ENCODE measurements around the gene SLITRK5. TPM values are rescaled to one million over a fixed set of nuclear protein-coding genes. Genes with fewer than 3 reads are reported as not detected.

Gene SLITRK5, protein sequence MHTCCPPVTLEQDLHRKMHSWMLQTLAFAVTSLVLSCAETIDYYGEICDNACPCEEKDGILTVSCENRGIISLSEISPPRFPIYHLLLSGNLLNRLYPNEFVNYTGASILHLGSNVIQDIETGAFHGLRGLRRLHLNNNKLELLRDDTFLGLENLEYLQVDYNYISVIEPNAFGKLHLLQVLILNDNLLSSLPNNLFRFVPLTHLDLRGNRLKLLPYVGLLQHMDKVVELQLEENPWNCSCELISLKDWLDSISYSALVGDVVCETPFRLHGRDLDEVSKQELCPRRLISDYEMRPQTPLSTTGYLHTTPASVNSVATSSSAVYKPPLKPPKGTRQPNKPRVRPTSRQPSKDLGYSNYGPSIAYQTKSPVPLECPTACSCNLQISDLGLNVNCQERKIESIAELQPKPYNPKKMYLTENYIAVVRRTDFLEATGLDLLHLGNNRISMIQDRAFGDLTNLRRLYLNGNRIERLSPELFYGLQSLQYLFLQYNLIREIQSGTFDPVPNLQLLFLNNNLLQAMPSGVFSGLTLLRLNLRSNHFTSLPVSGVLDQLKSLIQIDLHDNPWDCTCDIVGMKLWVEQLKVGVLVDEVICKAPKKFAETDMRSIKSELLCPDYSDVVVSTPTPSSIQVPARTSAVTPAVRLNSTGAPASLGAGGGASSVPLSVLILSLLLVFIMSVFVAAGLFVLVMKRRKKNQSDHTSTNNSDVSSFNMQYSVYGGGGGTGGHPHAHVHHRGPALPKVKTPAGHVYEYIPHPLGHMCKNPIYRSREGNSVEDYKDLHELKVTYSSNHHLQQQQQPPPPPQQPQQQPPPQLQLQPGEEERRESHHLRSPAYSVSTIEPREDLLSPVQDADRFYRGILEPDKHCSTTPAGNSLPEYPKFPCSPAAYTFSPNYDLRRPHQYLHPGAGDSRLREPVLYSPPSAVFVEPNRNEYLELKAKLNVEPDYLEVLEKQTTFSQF
- 0.02 TPM for polyA plus RNA-seq (2012; ENCODE audit: missing spikeins)

DNA sequence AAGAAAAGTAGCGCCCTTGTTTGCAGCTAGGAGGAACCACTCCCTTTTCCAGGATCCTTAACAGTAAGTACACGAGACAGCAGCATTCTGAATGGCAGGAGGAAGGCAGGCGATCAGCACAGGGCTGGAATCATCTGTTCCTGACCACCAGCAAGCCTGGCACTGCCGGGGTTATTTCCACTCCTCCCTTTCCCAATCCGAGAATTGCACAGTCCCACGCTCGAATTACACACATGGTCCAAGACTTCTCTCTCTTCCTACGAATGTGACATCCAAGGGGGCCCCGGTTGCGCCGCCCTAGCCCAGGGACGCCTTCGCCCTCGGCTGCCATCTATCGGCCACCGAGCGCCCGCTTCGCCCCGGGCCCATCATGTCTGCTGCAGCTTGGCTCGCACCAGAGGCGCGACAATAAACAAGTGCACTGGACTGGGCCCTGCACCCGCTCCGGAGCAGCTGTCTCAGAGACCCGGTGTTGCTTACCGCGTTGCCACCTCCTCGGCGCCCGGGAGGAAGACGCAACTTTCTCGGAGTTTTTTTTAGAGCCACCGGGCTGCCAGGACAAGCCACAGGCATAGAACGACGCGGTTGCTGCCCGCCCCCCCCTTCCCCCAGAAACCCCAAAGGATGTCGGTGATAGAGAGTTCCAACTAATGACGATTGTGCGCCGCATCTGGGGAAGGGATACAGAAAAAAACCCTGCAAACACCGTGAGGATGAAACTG lies at the start of gene SLITRK5:
Gene SLITRK5, plus strand, starts transcription at position 341 of the 722 bp plus-strand sequence. CDS start 4,018 bp downstream, outside the sequence.
- TF ChIP-seq POLR2A (IDR thresholded peaks at IDR 0.05; ENCODE audit: low read depth, low read length) (no peak), POLR2AphosphoS5 (IDR thresholded peaks at IDR 0.05; ENCODE audit: low read depth, low read length) (no peak), TAF1 (IDR thresholded peaks at IDR 0.05; ENCODE audit: borderline replicate concordance, low read depth, low read length) (no peak)
- no peak for FAIRE-seq
- DNase-seq (ENCODE audit: insufficient read length): no peak

DNA sequence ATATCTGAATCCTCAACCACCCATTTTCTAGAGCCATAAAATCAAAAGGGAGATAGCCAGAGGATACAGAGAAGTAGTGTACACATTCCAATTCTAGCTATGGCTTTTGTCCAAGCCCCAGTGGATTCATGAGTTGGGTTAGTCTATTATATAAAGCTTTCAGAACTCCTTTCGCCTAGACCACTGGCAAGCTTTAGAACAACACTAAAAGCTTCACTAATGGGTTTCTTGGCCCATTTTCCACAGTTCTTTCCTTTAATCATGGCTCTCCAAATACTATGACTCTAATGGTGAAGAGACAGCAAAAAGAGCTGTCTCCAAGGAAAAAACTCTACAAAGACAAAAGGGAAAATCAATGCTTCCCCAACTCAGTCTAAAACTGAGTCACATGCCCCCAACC lies 48.2 kb upstream of the SLITRK5 start:
- TF ChIP-seq TAF1 (IDR thresholded peaks at IDR 0.05; ENCODE audit: borderline replicate concordance, low read depth, low read length) (no peak), POLR2A (IDR thresholded peaks at IDR 0.05; ENCODE audit: low read depth, low read length) (no peak), POLR2AphosphoS5 (IDR thresholded peaks at IDR 0.05; ENCODE audit: low read depth, low read length) (no peak)
- DNase-seq (ENCODE audit: insufficient read length) (no peak), FAIRE-seq (no peak)

DNA sequence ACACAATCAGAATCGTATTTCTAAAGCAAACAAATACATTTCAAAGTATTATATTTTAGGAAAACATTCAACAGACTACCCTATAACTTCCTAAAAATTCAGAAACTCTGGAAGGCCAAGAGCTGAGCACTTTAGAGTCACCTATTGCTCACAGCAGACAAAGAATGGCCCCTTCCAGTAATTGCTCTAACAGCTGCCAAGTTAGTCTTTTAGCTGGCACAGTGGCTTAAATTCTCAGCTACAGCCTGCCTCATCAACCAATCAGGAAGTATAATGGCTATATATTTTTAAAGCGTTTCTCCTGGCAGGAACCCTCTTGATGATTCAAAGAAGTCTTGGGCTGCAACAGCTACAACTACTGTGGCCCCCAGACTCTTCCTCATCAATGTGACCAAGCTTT lies 14.9 kb upstream of the SLITRK5 start:
- FAIRE-seq (no peak), DNase-seq (ENCODE audit: insufficient read length) (no peak)
- TF ChIP-seq TAF1 (IDR thresholded peaks at IDR 0.05; ENCODE audit: borderline replicate concordance, low read depth, low read length): no peak
- no peak for TF ChIP-seq POLR2A (IDR thresholded peaks at IDR 0.05; ENCODE audit: low read depth, low read length)
- TF ChIP-seq POLR2AphosphoS5 (IDR thresholded peaks at IDR 0.05; ENCODE audit: low read depth, low read length): no peak

DNA sequence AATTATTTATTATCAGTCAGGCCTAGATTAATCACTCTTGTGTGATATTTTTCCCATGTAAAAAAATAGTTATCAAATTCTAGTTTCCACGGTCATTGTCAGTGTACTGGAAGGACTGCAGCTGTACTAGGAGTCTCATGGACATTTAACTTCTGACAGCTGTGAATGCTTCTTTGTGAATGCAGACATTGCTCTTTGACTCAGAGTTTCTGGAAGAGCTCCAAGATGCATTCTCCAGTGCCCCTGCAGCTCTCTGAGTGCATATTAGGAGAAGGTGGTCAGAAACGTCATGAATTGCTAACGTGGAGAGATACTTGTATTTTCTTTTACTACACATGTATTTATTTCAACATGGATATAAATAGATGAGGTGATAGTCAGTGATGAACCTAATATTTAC lies 9.7 kb upstream of the SLITRK5 start:
- no peak for FAIRE-seq

DNA sequence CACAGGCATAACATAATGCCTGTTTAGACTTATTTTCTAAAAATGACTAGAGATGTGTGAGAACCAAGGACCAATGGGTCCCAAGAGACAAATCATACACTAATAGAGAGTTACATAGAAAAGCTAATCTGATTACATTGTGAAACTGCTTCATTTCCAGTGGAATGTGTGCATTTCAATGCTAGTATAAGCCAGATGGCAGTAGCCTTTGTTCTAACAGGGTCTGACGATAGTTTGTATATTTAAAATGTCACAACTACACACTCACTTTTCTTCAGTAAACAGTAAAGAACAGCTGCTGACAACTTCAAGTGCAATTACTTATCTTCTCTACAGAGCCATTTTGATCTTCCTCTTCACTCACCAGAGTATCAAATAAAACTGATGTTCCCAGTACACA lies 4.3 kb upstream of the SLITRK5 start:
- TF ChIP-seq TAF1 (IDR thresholded peaks at IDR 0.05; ENCODE audit: borderline replicate concordance, low read depth, low read length): no peak
- TF ChIP-seq POLR2AphosphoS5 (IDR thresholded peaks at IDR 0.05; ENCODE audit: low read depth, low read length): no peak
- no peak for TF ChIP-seq POLR2A (IDR thresholded peaks at IDR 0.05; ENCODE audit: low read depth, low read length)
- DNase-seq (ENCODE audit: insufficient read length) (no peak), FAIRE-seq (no peak)

More for the DNA sequence above, 9.7 kb upstream of the SLITRK5 start:
- DNase-seq (ENCODE audit: insufficient read length): no peak
- TF ChIP-seq POLR2A (IDR thresholded peaks at IDR 0.05; ENCODE audit: low read depth, low read length) (no peak), TAF1 (IDR thresholded peaks at IDR 0.05; ENCODE audit: borderline replicate concordance, low read depth, low read length) (no peak), POLR2AphosphoS5 (IDR thresholded peaks at IDR 0.05; ENCODE audit: low read depth, low read length) (no peak)

DNA sequence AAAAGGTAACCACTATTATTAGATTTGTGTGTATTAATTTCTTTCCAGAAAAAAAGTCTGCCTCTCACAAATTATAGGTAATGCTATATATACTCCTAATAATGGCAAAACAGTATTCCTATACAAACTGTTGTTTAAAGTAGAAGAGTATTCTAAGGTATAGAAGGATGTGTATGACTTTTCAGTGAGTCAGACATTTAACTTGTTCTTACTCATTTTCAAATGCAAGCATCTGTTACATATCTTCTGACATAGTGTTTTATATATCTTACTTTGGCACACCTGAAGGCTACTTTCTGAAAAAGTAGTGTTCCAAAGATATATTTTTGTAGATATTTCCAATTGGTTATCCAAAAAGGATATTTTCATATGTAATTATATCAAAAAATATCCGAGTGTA lies 3.5 kb upstream of the SLITRK5 start:
- DNase-seq (ENCODE audit: insufficient read length): no peak
- TF ChIP-seq POLR2A (IDR thresholded peaks at IDR 0.05; ENCODE audit: low read depth, low read length) (no peak), POLR2AphosphoS5 (IDR thresholded peaks at IDR 0.05; ENCODE audit: low read depth, low read length) (no peak), TAF1 (IDR thresholded peaks at IDR 0.05; ENCODE audit: borderline replicate concordance, low read depth, low read length) (no peak)
- FAIRE-seq: no peak

DNA sequence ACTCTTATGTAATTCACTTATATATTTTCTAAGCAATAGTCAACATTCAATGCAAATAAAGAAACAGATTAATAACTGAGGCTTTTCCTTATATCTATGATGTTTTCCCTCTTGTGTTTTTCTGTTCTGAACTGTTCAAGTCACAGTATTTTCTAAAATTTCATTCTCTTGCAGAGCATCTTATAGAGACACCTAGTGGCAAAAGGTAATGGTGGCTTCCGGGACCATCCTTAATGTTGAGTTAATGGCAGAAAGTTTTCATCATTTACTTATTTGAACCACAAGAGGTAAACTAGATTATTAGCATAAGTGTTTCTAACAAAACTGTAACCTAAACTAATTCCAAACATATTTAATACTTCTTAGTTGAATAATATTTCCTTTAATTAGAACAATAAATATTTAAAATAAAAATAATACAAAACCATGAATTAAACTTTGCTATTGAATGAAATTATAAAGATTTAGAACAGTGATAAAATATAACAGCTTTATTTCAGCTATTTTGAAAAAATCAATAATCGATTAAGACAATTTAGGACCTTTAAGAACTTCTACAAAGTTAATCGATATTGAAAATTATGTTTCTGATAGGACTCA lies 1.7 kb upstream of the SLITRK5 start:
- no peak for FAIRE-seq
- DNase-seq (ENCODE audit: insufficient read length): no peak
- TF ChIP-seq POLR2A (IDR thresholded peaks at IDR 0.05; ENCODE audit: low read depth, low read length) (no peak), TAF1 (IDR thresholded peaks at IDR 0.05; ENCODE audit: borderline replicate concordance, low read depth, low read length) (no peak), POLR2AphosphoS5 (IDR thresholded peaks at IDR 0.05; ENCODE audit: low read depth, low read length) (no peak)

DNA sequence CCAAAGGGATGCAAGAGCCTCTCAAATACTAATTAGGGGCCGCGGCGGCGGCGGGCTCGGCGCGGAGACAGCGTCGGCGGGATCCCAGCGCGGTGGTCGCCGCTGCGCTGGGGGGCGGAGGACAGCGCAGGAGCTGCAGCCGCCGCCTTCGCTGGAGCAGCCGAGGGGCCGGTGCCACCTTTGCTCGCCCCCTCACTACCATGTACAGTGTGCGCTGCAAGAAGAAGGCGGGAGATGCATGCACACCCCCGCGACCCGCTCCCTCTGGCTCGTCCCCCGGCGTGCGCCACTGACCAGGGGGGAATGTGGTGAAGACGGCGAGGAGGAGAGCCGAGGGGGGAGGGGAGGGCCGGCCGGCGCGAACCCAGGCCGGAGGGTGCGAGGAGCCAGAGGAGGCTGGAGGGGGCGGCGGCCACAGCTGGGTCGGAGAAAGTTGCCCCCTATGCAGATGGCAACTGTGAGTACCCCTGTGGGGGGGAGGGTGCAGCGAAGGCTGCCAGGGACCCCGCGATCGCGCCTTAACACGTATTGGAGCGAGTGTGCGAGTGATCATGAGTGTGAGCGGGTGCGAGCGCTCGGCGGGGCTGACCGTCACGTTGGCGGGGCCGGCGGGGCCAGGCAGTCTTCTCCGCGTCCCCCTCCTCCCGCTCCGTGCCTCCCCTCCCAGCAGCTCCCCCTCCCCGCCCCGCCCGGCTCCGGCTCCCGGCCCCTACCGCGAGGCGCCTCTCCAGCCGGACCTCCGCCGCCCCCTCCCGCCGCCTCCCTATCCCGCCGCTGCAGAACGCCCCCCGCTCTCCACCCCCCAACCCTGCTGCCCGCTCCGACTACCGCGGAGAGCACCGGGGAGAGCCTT lies 808 bp downstream of the SLITRK5 start:
- no peak for DNase-seq (ENCODE audit: insufficient read length)
- no peak for FAIRE-seq

DNA sequence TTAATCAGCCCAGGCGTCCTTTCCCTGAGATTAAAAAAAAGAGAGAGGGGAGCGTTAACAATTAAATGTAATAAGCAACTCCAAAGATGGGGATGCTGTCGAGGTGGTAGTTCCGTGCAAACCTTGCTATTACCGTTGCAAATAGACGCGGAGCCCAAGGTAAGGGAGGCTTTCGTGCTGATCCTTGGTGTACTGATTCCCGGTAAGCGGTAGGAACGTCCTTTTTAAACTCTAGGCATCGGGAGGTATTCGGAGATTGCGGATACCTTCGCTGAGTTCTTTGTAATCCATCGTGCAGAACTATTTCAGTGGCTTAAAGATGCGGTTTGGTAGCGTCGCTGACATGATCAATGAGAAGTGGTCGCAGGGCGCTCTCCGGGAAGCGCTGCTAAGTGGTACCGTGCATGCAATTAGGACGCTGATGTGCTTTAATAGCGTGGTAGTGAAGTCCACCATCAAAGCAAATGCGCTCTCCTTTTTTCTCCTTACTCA lies 3.1 kb downstream of the SLITRK5 start:
- no peak for DNase-seq (ENCODE audit: insufficient read length)
- no peak for TF ChIP-seq TAF1 (IDR thresholded peaks at IDR 0.05; ENCODE audit: borderline replicate concordance, low read depth, low read length)
- TF ChIP-seq POLR2AphosphoS5 (IDR thresholded peaks at IDR 0.05; ENCODE audit: low read depth, low read length): no peak
- TF ChIP-seq POLR2A (IDR thresholded peaks at IDR 0.05; ENCODE audit: low read depth, low read length): no peak
- FAIRE-seq: no peak

More for the DNA sequence above, 808 bp downstream of the SLITRK5 start:
- TF ChIP-seq POLR2A (IDR thresholded peaks at IDR 0.05; ENCODE audit: low read depth, low read length) (no peak), TAF1 (IDR thresholded peaks at IDR 0.05; ENCODE audit: borderline replicate concordance, low read depth, low read length) (no peak), POLR2AphosphoS5 (IDR thresholded peaks at IDR 0.05; ENCODE audit: low read depth, low read length) (no peak)

DNA sequence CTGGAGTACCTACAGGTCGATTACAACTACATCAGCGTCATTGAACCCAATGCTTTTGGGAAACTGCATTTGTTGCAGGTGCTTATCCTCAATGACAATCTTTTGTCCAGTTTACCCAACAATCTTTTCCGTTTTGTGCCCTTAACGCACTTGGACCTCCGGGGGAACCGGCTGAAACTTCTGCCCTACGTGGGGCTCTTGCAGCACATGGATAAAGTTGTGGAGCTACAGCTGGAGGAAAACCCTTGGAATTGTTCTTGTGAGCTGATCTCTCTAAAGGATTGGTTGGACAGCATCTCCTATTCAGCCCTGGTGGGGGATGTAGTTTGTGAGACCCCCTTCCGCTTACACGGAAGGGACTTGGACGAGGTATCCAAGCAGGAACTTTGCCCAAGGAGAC lies 4.7 kb downstream of the SLITRK5 start:
- no peak for FAIRE-seq
- TF ChIP-seq TAF1 (IDR thresholded peaks at IDR 0.05; ENCODE audit: borderline replicate concordance, low read depth, low read length) (no peak), POLR2A (IDR thresholded peaks at IDR 0.05; ENCODE audit: low read depth, low read length) (no peak), POLR2AphosphoS5 (IDR thresholded peaks at IDR 0.05; ENCODE audit: low read depth, low read length) (no peak)
- no peak for DNase-seq (ENCODE audit: insufficient read length)
